GM20000 (cell line): Measurements from ENCODE around the gene SORD.
"Not testable (repeated sequence)": the region's sequence is repeated elsewhere in the genome, so short reads cannot be mapped to it uniquely, and the experiment has no call there.

Experiments used
- DNase-seq: peaks from one replicate; pipeline ENCODE4 v3.0.0; 2012; ENCODE audit warnings: low spot score
- TF ChIP-seq, protein P1 (sequence below): IDR thresholded peaks from 2 replicates; pipeline ENCODE4 v1.5.1; 2012; ENCODE audit warnings: mild to moderate bottlenecking, control low read depth; ENCODE audit errors: extremely low read depth, missing control alignments

Gene SORD

DNA sequence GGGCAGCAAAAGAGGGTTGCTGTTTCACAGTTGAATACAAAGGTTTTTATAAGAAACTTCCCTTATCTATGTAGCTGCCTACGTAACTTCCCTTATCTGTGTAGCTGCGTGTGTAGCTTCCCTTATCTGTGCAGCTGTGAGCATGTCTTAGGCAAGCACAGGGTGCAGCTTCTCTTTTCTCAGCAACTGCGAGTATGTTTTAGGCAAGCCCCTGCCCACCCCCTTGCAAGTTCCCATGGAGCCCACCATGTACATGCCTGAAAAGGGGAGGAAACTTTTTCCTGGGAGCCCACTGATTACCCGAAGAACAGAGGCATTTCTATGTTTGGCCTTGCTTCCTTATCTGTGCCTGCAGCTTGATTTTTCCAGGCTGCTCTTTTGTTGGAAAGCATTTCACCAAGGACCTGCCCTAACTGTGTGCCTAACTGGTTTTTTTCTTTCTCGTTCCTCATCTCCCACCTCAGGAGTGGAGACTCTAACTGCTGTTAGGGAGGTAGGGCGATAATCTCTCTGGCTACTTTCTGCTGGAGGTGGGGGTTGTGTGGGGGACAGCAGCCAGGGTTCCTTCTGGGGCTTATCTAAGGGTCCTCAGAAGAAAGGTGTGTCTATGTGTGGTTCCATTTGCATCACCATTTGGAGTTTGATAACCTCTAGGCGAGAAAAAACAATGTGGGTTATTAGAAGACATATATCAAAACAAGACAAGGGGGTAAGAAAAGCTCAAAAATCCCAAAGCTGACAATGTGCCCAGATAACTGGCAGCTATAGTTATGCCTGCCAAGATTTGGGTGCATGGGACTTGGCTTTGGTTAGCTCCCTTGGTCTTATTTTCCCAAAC, 26.0 kb downstream of the SORD start:
- TF ChIP-seq, protein P1, sequence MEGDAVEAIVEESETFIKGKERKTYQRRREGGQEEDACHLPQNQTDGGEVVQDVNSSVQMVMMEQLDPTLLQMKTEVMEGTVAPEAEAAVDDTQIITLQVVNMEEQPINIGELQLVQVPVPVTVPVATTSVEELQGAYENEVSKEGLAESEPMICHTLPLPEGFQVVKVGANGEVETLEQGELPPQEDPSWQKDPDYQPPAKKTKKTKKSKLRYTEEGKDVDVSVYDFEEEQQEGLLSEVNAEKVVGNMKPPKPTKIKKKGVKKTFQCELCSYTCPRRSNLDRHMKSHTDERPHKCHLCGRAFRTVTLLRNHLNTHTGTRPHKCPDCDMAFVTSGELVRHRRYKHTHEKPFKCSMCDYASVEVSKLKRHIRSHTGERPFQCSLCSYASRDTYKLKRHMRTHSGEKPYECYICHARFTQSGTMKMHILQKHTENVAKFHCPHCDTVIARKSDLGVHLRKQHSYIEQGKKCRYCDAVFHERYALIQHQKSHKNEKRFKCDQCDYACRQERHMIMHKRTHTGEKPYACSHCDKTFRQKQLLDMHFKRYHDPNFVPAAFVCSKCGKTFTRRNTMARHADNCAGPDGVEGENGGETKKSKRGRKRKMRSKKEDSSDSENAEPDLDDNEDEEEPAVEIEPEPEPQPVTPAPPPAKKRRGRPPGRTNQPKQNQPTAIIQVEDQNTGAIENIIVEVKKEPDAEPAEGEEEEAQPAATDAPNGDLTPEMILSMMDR = no peak
- peak; percentile 52 for DNase-seq

DNA sequence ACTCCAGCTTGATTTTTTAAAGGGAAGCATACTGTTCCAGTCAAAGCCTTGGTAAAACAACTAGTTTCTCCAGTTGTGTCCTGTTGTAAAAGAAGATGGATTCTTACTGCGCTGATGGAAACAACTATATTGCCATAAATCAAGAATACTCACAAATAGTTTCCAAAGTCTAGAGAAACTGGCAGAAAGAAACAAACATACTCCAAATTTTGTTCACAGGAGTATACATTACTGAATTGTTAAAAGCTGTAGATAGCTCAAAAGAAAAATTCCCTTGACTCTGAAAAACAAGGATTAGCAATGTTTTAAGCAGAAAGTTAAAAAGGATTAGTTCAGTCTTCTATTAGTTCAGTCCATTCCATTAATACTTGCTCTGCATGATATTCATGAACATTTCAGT, 27.6 kb downstream of the SORD start:
- no peak for DNase-seq

DNA sequence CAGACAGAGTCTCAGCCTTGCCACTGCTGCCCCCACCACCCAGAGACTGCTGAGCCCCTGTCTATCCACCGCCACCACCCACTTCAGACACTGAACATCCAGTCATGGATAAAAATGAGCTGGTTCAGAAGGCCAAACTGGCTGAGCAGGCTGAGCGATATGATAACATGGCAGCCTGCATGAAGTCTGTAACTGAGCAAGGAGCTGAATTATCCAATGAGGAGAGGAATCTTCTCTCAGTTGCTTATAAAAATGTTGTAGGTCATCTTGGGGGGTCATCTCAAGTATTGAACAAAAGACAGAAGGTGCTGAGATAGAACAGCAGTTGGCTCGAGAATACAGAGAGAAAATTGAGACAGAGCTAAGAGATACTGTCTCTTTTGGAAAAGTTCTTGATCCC, 29.7 kb downstream of the SORD start:
- DNase-seq = not testable (repeated sequence)

More for the DNA sequence above, 27.6 kb downstream of the SORD start:
- TF ChIP-seq, protein P1 = no peak

DNA sequence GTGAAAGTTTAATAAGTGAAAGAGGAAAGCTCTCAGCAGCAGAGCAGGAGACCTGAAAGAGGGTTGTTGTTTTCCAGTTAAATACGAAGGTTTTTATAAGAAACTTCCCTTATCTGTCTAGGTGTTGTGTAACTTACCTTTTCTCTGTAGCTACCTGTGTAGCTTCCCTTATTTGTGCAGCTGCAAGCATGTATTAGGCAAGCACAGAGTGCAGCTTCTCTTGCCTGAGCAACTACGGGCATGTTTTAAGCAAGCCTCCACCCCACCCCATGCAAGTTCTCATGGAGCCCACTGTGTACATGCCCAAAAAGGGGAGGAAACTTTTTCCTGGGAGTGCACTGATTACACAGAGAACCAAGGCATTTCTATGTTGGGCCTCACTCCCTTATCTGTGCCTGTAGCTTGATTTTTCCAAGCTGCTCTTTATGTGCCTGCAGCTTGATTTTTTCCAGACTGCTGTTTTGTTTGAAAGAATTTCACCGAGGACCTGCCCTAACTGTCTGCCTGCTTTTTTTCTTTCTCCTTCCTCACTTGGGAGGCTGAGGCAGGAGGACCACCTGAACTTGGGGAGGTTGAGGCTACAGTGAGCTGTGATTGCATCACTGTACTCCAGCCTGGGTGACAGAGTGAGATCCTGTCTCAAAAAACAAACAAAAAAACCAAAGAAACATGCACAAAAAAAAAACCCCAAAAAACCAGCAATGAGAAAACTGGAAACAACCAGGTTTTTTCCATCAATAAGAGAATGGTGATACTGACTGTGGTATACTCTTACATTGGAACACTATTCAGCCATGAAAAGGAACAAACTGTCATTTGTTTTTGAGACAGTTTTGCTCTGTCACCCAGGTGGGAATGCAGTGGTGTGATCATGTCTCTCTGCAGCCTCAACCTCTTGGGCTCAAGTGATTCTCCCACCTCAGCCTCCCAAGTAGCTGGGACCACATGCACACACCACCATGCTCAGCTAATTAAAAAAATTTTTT, 36.0 kb downstream of the SORD start:
- not testable (repeated sequence) for DNase-seq

DNA sequence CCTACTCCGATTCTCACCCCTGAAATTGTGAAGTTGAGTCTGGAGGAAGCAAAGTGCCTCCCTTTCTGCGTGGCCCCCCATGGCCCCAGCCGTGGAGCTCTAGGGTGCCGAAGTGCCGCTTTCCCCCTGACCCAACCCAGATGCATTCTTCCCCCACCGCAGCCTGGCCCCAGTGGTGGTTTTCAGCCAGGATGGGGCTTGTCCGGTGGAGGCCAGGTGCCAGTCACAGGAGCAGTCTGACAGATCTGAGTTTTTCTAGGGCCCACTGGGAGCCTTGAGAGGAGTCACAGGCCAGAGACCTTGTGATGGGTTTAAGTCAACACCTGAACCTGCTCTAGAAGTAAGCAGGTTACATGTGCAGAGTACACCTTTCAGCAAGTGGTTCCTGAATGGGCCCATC, 39.3 kb downstream of the SORD start:
- DNase-seq = not testable (repeated sequence)

DNA sequence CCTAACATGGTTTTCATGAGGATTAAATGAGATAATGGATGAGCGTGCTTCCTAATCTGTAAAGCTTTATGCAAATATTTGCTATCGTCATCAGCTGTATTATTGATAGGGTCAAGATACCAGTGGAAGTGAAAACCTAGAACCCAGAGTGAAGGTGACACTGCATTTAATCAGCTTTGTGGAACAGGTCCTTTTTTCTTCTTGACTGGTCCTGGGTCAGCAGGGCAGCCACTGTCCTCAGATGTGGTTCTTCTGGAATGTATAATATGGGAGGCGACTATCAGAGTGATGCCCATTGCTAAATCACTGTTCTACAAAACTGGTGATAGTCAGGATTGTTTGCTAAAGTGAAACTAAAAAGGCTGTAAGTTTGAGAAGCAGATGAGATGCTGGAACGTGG, 41.4 kb downstream of the SORD start:
- TF ChIP-seq, protein P1 = no peak
- DNase-seq = no peak

DNA sequence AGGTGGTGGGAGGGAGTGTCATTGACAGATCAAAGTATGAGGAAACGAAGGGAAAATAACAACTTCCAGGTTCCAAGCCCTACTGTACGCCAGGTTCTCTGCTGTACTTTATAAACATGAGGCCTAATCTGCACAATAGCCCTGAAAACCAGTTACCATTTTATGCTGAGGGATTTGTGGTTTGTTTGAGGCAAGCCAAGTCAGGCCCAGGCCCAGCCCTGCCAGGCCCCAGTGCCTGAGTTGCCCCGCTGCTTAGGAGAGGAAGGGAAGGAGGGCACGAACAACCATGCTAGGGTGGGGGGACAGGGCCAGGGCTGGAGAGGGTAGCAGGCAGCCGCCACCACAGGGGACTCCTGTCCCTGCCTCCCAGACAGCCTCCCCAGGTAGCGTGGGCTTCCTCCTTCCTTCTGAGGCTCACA, 47.0 kb downstream of the SORD start:
- DNase-seq = not testable (repeated sequence)

DNA sequence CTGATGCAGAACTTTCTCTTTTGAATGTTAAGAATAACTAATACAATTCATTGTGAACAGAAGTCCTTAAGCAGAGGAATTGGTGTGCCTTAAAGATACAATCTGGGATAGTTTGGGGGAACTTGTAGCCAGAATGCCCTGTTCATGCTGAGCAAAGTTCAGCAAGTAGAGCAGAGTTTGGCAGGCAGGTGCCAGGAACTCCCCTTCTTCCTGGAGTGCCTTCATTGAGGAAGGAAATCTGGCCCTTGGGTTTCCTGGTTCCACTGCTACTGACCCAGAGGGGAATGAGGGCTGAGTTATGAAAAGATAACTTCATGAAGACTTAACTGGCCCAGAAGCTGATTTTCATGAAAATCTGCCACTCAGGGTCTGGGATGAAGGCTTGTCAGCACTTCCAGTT, 50.6 kb downstream of the SORD start:
- not testable (repeated sequence) for DNase-seq

DNA sequence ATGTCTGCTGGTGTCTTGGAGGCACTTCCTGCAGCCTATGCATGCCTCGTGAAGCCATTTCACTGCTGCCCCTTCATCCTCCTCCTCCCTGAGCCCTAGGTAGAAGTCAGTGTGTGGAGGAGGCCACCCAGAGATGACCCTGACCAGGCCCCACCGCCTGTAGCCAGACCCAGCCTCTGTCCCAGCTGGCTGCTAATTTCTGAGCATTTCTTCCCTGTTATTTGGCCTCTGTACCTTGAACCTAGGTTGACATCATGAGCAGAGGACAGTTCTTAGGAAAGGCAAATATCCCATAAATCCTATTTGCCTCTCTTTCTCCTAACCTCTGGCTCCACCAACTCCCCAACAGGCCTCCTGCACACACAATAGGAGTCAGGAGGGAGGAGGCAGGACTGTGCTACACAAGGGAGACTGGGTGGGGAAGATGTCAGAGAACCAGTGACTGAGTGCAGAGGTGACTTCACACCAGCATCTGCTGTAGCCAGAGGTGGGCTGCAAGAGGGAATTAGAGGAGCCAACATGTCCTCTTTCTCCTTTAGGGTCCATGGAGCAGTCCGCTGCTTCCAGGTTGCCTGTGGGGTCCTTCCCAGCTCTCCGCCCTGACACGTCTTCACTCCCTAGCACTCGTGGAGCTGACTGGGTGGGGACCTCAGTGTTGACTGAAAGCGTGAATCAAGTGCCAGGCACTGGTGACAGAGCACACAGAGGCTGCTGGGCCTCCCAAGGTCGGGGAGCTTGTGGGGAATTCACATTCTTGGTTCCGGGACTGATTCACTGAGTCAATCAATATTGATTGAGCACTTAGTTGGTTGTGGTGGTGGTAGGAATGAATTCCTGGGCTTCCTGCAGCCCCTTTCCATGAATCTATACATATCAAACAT, 52.7 kb downstream of the SORD start:
- not testable (repeated sequence) for DNase-seq

DNA sequence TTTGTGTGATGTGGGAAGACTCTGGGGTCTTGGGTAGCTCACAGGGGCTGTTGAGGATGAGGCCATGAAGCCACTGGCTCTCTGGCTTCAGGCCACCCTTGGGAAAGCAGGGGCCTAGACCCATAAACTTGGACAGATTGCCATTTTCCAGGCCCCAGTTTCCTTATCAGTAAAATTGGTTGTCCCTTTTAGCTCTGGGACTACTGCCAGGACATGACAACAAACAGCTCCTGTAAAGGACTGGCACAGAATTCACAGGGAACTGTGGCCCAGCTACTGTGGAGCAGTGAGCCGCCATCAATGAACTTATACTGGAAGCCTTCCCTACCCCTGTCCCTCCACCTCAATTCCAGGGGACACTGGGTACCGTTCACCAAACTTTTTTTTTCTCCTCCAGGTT, 54.4 kb downstream of the SORD start:
- DNase-seq = not testable (repeated sequence)

DNA sequence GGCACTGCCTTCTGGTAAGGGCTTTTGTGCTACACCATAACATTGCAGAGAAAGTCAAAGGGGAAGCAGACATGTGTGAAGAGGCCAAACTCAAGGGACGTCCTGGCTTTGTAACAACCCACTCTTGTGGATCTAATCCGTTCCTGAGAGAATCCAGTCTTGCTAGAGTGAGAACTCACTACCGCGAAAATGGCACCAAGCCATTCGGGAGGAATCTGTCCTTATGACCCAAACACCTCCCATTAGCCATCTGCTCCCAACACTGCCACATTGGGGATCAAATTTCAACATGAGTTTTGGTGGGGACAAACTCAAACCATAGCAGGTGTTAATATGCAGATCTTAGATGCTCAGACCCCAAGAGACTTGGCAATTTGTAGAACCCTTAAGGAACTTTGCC, 56.2 kb downstream of the SORD start:
- DNase-seq = not testable (repeated sequence)

DNA sequence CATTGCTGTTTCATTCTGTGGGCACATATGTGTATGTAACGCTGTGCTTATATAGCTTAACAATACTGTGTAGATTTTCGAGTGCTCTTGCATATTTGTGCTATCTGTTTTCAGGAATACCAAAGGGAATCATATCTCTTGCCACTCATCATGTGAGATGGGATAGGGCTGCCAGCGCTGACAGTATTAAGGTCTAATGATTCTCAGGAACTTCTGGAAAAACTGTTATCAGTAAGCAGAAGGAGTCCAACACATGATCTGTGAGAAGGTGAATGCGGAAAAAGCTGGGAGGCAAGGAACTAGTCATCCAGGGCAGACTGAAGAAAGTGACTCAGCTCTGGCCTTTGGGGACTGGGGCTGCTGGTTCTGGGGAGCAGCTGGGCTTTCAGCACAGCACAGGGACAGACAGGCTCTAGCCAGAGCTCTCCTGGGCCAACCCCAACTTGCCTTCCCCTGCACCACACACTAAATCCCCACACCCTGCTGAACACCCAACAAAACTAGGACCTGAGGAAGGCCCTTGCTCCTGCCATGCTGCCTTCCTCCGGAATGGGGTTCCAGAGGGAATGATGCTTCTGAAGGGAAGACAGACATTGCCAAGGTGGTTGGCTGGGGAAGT, 56.7 kb downstream of the SORD start:
- DNase-seq = not testable (repeated sequence)

DNA sequence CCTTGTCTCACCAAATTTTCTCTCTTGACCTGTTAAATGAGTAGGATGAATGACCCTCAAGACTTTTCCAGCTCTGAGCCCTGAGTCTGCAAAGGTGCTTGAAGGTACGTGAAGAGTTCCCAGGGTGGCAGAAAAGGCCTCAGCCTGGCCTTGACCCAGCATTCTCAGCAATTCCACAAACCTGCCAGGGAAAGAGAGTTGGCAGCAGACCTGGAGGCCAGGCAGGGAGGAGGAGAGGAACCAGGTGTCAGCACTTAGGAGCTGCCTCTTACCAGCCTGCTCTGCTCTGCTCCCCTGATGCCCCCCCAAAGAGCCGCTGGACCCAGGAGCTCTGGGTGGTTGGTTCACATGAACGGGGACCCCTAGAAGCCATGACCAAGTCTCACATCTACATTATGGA, 57.6 kb downstream of the SORD start:
- not testable (repeated sequence) for DNase-seq

DNA sequence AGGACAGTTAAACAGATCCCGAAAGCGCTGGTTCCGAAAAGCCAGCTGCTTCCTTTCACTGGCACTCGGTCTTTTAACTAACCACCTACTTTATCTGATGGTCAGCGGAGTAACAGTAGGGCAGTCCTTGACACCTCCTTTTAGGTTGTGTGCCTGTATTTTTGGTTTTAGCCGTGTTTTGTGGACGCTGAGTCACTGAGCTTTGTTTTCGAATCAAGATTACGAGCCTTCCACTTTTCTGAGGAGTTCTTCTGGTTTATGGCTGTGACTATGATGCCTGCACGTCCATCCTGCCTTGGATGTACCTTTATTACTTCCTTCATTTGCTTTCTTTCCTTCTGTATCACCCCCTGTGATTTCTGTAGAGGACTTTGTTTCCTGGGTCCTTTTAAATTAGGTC, 59.4 kb downstream of the SORD start:
- DNase-seq = not testable (repeated sequence)
